Smooth muscle cell (in vitro differentiated cells): Measurements from ENCODE around the gene EGFL7. TPM values are rescaled to one million over a fixed set of nuclear protein-coding genes. Genes with fewer than 3 reads are reported as not detected.

ENCODE experiments used
- DNase-seq: peaks from one replicate; lab custom pipeline; 2025; ENCODE audit not compliant: unreplicated experiment; lab: John Stamatoyannopoulos, UW
- H2AFZ ChIP-seq: fragments of 200-600 bp; sonication (generic); 2 replicates; pipeline ENCODE4 v1.6.0; 2016; ENCODE audit warnings: antibody characterized with exemption, low read depth, mild to moderate bottlenecking
- H3F3A ChIP-seq: fragments of 200-600 bp; sonication (generic); 2 replicates; pipeline ENCODE4 v1.6.0; 2017; ENCODE audit warnings: antibody characterized with exemption, low read depth
- H3K27ac ChIP-seq: fragments of 200-600 bp; sonication (generic); 2 replicates; pipeline ENCODE4 v1.5.1; 2016; ENCODE audit warnings: low read depth, mild to moderate bottlenecking
- H3K27me3 ChIP-seq: fragments of 200-600 bp; sonication (generic); 2 replicates; pipeline ENCODE4 v1.6.1; 2016; ENCODE audit warnings: low read depth, mild to moderate bottlenecking
- H3K36me3 ChIP-seq: fragments of 200-600 bp; sonication (generic); 2 replicates; pipeline ENCODE4 v1.5.1; 2016; ENCODE audit warnings: low read depth
- H3K4me1 ChIP-seq: fragments of 200-600 bp; sonication (generic); 2 replicates; pipeline ENCODE4 v1.5.1; 2016; ENCODE audit warnings: low read depth
- H3K4me2 ChIP-seq: fragments of 200-600 bp; sonication (generic); 2 replicates; pipeline ENCODE4 v1.6.0; 2016; ENCODE audit warnings: mild to moderate bottlenecking
- H3K4me3 ChIP-seq: fragments of 200-600 bp; sonication (generic); 2 replicates; pipeline ENCODE4 v1.5.1; 2016; ENCODE audit warnings: mild to moderate bottlenecking
- H3K79me2 ChIP-seq: fragments of 200-600 bp; sonication (generic); 2 replicates; pipeline ENCODE4 v1.6.0; 2016; ENCODE audit warnings: low read depth, mild to moderate bottlenecking
- H3K9ac ChIP-seq: fragments of 200-600 bp; sonication (generic); 2 replicates; pipeline ENCODE4 v1.6.0; 2016; ENCODE audit warnings: low read depth
- H3K9me3 ChIP-seq: fragments of 200-600 bp; sonication (generic); replicated peaks from 2 replicates; pipeline ENCODE4 v1.5.1; 2016; ENCODE audit warnings: low read depth
- H4K20me1 ChIP-seq: fragments of 200-600 bp; sonication (generic); 2 replicates; pipeline ENCODE4 v1.6.0; 2016; ENCODE audit warnings: low read depth
- WGBS: methylation state at CpG from one replicate; pipeline ENCODE4 v1.1.7; 2016; ENCODE audit warnings: low lambda C conversion rate; 5-methylcytosine and 5-hydroxymethylcytosine counted together
- polyA plus RNA-seq: library from polyadenylated mRNA; unstranded; fragments of >200 nt; fragmentation: Nextera tagmentation; extraction: Ambion mirVana; gene quantifications from 2 replicates; pipeline ENCODE4 v1.2.1, GENCODE V29; 2016
- total RNA-seq: library from RNA; depleted of rRNA; stranded (reverse); fragments of >200 nt; gene quantifications from 2 replicates; pipeline ENCODE4 v1.2.3, GENCODE V29; 2014
- TF ChIP-seq, protein P1 (sequence below): fragments of 200-600 bp; sonication (generic); IDR thresholded peaks from 2 replicates; pipeline ENCODE4 v1.5.1; 2017; ENCODE audit warnings: borderline replicate concordance, mild to moderate bottlenecking, antibody characterized with exemption; ENCODE audit not compliant: insufficient read depth, poor library complexity, severe bottlenecking

Gene EGFL7
- total and polyA plus RNA-seq, 2 experiments from 2014 or later: 61.8 to 239 TPM

DNA sequence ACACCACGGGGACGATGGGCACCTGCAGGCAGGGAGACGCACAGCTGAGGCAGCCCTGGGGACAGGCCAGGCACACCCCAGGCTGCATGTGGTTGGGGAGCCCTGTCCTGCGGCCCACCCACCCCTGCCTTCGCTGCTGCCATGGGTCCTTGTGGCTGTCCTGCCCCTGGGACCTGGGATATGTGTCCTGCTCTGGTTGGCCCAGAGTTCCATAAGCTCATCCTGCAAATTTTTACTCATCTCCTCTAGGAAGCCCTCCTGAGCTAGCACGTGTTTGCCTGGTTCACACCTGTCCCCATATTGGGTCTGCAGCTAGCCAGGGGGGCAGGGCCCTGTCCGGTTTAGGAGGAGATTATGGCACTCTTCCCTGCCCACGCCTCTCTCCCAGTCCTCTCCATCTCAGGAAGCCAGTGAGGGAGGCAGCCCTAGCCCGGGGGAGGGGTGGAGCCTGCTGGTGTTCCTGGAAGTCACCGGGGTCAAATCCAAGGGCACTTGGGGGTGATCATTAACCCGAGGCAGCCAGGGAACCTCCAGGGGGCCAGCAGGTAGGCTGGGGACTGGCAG lies 12.2 kb downstream of the EGFL7 start:
- Histone ChIP-seq H3K9me3 (no peaks in the 10 kb centered on the region), H3K36me3 (no peaks in the 10 kb centered on the region), H4K20me1 (peaks cover 42% of the 10 kb centered on the region), H3K9ac (no peak overlapping the region), H3K4me1 (no peaks in the 10 kb centered on the region), H3F3A (no peaks in the 10 kb centered on the region), H3K27me3 (no peaks in the 10 kb centered on the region), H3K4me3 (no peak overlapping the region), H3K27ac (no peak overlapping the region), H3K79me2 (no peaks in the 10 kb centered on the region), H3K4me2 (no peak overlapping the region), H2AFZ (no peak overlapping the region)
- 81% methylated on average over 10 of the region's 11 CpGs for WGBS
- TF ChIP-seq, protein P1, sequence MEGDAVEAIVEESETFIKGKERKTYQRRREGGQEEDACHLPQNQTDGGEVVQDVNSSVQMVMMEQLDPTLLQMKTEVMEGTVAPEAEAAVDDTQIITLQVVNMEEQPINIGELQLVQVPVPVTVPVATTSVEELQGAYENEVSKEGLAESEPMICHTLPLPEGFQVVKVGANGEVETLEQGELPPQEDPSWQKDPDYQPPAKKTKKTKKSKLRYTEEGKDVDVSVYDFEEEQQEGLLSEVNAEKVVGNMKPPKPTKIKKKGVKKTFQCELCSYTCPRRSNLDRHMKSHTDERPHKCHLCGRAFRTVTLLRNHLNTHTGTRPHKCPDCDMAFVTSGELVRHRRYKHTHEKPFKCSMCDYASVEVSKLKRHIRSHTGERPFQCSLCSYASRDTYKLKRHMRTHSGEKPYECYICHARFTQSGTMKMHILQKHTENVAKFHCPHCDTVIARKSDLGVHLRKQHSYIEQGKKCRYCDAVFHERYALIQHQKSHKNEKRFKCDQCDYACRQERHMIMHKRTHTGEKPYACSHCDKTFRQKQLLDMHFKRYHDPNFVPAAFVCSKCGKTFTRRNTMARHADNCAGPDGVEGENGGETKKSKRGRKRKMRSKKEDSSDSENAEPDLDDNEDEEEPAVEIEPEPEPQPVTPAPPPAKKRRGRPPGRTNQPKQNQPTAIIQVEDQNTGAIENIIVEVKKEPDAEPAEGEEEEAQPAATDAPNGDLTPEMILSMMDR: no peak
- no peak for DNase-seq

DNA sequence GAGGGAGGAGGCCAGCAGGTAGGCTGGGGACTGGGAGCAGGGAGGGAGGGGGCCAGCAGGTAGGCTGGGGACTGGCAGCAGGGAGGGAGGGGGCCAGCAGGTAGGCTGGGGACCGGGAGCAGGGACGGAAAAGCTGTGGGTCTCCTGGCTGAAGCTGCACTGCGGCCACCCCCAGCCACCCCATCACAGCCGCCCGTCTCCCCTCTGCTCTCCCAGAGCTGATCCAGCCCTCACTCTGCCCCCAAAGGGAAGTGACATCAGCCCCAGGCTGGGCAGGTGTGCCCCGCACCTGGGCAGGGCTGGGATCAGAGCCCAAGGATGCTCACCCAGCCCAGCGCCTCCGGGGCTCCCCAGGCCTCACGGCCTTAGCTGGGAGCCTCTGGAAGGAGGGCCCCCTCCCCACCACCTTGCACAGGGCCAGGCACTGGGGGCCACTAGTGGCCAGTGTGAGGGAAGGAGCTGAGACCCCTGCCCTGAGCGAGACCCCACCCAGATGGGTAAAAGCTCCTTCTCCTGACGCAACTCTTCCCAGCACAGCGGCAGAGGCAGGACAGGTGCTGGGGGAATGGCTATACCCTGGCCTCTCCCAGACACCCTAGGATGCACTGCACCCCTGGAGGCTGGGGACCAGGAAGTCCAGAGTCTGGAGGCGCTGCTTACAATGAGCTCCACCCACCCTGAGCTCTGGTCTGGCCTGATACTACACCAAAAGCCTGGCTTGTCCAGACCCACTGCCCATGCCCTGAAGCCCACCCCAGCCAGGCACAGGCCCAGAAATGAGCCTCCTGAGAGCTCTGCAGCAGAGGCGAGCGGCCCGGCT lies 13.0 kb downstream of the EGFL7 start:
- DNase-seq: no peak

DNA sequence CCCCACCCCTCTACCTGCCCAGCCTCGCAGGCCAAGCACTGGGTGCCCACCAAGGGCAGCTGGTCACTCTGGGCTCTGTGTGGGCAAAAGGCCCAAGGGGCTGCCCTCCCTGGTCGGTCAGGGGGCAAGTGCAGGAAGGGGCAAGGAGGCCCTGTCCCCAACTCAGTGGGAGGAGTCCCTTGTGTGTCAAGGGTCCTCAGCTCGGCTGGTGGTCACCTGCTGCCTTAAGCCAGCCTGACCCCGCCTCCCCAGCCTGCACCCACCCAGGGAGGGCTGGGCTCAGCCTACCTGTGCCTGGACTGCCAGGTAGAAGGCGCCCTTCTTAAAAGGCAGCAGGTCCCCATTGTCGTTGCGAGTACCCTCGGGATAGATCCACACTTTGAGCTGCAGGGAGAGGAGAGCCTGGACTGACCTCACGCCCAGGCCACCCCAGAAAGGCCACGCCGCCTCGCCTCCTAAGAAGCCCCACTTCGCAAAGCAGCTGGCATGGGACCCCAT lies 13.6 kb downstream of the EGFL7 start:
- no peak overlapping the region for H3K27ac ChIP-seq
- H3K9ac ChIP-seq: no peak overlapping the region
- H3F3A ChIP-seq: no peaks in the 10 kb centered on the region
- no peak overlapping the region for H3K4me3 ChIP-seq
- H3K4me2 ChIP-seq: no peak overlapping the region
- peaks cover 57% of the 10 kb centered on the region for H4K20me1 ChIP-seq
- no peak for DNase-seq
- H3K27me3 ChIP-seq: no peaks in the 10 kb centered on the region
- peaks cover 6% of the 10 kb centered on the region for H3K79me2 ChIP-seq
- H3K36me3 ChIP-seq: no peaks in the 10 kb centered on the region
- no peak overlapping the region for H2AFZ ChIP-seq
- WGBS: 93% methylated on average over 13 of the region's 13 CpGs
- TF ChIP-seq, protein P1: no peak
- no peaks in the 10 kb centered on the region for H3K9me3 ChIP-seq
- no peaks in the 10 kb centered on the region for H3K4me1 ChIP-seq

More for the DNA sequence above, 13.0 kb downstream of the EGFL7 start:
- 95% methylated on average over 11 of the region's 16 CpGs for WGBS
- Histone ChIP-seq H4K20me1 (peaks cover 50% of the 10 kb centered on the region), H3K27ac (no peak overlapping the region), H3K79me2 (no peaks in the 10 kb centered on the region), H3K9me3 (no peaks in the 10 kb centered on the region), H3K36me3 (no peaks in the 10 kb centered on the region), H3F3A (no peaks in the 10 kb centered on the region), H3K4me3 (no peak overlapping the region), H3K4me1 (no peaks in the 10 kb centered on the region), H3K27me3 (no peaks in the 10 kb centered on the region), H3K4me2 (no peak overlapping the region), H3K9ac (no peak overlapping the region), H2AFZ (no peak overlapping the region)
- TF ChIP-seq, protein P1: no peak
